Measurements from ENCODE around the gene POP7. TPM values are rescaled to one million over a fixed set of nuclear protein-coding genes. Genes with fewer than 3 reads are reported as not detected.
"Not testable (repeated sequence)": the region's sequence is repeated elsewhere in the genome, so short reads cannot be mapped to it uniquely, and the experiment has no call there.

POP7 gene
- total and polyA plus RNA-seq, 2 donors, result 18.6 to 39.1 TPM

DNA sequence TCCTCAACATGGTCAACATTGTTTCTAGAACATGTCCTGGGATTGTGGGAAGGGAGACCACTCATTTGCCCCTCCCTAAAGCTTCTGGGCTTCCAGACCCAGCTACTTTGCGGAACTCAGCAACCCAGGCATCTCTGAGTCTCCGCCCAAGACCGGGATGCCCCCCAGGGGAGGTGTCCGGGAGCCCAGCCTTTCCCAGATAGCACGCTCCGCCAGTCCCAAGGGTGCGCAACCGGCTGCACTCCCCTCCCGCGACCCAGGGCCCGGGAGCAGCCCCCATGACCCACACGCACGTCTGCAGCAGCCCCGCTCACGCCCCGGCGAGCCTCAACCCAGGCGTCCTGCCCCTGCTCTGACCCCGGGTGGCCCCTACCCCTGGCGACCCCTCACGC is 14.4 kb downstream of the POP7 start, which contains the start of gene EPO:
TSS of gene EPO (plus strand) at position 190 of the 392 bp plus-strand sequence. CDS start 513 bp downstream, outside the sequence.
- Histone ChIP-seq H3K4me3 (ENCODE audit: low read depth, low read length) (peak within 1 kb of the TSS; percentile 25), H3K27ac (ENCODE audit: low read depth) (no peak within 1 kb of the TSS), H3K36me3 (ENCODE audit: insufficient read depth) (no peaks in the 10 kb centered on the region), H3K4me1 (ENCODE audit: insufficient read depth) (no peaks in the 10 kb centered on the region)
- 2% methylated on average over 21 of the region's 21 CpGs for WGBS
- DNase-seq (ENCODE audit: extremely low spot score), result no peak

DNA sequence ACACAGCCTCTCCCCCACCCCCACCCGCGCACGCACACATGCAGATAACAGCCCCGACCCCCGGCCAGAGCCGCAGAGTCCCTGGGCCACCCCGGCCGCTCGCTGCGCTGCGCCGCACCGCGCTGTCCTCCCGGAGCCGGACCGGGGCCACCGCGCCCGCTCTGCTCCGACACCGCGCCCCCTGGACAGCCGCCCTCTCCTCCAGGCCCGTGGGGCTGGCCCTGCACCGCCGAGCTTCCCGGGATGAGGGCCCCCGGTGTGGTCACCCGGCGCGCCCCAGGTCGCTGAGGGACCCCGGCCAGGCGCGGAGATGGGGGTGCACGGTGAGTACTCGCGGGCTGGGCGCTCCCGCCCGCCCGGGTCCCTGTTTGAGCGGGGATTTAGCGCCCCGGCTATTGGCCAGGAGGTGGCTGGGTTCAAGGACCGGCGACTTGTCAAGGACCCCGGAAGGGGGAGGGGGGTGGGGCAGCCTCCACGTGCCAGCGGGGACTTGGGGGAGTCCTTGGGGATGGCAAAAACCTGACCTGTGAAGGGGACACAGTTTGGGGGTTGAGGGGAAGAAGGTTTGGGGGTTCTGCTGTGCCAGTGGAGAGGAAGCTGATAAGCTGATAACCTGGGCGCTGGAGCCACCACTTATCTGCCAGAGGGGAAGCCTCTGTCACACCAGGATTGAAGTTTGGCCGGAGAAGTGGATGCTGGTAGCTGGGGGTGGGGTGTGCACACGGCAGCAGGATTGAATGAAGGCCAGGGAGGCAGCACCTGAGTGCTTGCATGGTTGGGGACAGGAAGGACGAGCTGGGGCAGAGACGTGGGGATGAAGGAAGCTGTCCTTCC is 15.0 kb downstream of the POP7 start:
- Histone ChIP-seq H3K27ac (ENCODE audit: low read depth) (no peak overlapping the region), H3K36me3 (ENCODE audit: insufficient read depth) (no peaks in the 10 kb centered on the region), H3K4me3 (ENCODE audit: low read depth, low read length) (peak overlapping the region; percentile 25), H3K4me1 (ENCODE audit: insufficient read depth) (no peaks in the 10 kb centered on the region)
- DNase-seq (ENCODE audit: extremely low spot score), result no peak
- WGBS, result 3% methylated on average over 56 of the region's 56 CpGs

DNA sequence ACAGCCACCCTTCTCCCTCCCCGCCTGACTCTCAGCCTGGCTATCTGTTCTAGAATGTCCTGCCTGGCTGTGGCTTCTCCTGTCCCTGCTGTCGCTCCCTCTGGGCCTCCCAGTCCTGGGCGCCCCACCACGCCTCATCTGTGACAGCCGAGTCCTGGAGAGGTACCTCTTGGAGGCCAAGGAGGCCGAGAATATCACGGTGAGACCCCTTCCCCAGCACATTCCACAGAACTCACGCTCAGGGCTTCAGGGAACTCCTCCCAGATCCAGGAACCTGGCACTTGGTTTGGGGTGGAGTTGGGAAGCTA is 15.5 kb downstream of the POP7 start:
- Histone ChIP-seq H3K4me3 (ENCODE audit: low read depth, low read length) (no peak overlapping the region), H3K27ac (ENCODE audit: low read depth) (no peak overlapping the region), H3K36me3 (ENCODE audit: insufficient read depth) (no peaks in the 10 kb centered on the region), H3K4me1 (ENCODE audit: insufficient read depth) (no peaks in the 10 kb centered on the region)
- 78% methylated on average over 8 of the region's 8 CpGs for WGBS
- no peak for DNase-seq (ENCODE audit: extremely low spot score)

DNA sequence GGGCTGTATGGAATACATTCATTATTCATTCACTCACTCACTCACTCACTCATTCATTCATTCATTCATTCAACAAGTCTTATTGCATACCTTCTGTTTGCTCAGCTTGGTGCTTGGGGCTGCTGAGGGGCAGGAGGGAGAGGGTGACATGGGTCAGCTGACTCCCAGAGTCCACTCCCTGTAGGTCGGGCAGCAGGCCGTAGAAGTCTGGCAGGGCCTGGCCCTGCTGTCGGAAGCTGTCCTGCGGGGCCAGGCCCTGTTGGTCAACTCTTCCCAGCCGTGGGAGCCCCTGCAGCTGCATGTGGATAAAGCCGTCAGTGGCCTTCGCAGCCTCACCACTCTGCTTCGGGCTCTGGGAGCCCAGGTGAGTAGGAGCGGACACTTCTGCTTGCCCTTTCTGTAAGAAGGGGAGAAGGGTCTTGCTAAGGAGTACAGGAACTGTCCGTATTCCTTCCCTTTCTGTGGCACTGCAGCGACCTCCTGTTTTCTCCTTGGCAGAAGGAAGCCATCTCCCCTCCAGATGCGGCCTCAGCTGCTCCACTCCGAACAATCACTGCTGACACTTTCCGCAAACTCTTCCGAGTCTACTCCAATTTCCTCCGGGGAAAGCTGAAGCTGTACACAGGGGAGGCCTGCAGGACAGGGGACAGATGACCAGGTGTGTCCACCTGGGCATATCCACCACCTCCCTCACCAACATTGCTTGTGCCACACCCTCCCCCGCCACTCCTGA is 16.7 kb downstream of the POP7 start:
- H3K36me3 ChIP-seq (ENCODE audit: insufficient read depth), result no peaks in the 10 kb centered on the region
- H3K4me3 ChIP-seq (ENCODE audit: low read depth, low read length), result no peak overlapping the region
- DNase-seq (ENCODE audit: extremely low spot score), result no peak
- H3K4me1 ChIP-seq (ENCODE audit: insufficient read depth), result peaks cover 1% of the 10 kb centered on the region
- WGBS, result 81% methylated on average over 17 of the region's 17 CpGs
- H3K27ac ChIP-seq (ENCODE audit: low read depth), result no peak overlapping the region

DNA sequence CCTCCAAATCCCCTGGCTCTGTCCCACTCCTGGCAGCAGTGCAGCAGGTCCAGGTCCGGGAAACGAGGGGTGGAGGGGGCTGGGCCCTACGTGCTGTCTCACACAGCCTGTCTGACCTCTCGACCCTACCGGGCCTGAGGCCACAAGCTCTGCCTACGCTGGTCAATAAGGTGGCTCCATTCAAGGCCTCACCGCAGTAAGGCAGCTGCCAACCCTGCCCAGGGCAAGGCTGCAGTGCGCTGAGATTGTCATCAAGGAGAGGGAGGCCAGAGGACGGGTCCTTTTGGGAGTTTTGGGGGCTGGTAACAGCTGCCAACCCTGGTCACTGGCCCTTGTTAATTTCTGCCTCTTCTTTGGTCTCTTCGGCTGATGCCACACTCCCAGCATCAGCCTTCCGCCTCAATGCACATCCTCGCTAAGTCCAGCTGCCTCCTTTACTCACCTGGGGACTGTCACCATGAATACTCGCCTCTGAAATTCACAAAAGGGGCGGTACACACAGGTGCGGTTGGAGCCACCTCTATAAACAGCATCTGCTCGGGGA is 17.9 kb downstream of the POP7 start:
- peaks cover 2% of the 10 kb centered on the region for H3K4me1 ChIP-seq (ENCODE audit: insufficient read depth)
- no peaks in the 10 kb centered on the region for H3K36me3 ChIP-seq (ENCODE audit: insufficient read depth)
- 80% methylated on average over 16 of the region's 16 CpGs for WGBS
- no peak overlapping the region for H3K27ac ChIP-seq (ENCODE audit: low read depth)
- no peak for DNase-seq (ENCODE audit: extremely low spot score)
- no peak overlapping the region for H3K4me3 ChIP-seq (ENCODE audit: low read depth, low read length)

DNA sequence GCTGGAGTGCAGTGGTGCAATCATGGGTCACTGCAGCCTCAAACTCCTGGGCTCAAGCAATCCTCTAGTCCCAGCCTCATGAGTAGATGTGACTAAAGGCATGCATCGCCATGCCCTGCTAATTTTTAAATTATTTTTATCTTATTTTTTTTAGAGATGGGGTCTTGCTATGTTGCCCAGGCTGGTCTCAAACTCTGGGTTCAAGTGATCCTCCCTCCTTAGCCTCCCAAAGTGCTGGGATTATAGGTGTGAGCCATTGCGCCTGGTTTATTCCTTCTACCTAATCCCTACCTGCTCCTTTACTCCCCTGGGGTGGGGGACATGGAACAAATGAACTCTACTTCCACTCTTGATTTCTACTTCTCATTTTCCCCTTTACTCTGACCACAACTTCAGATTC is 18.4 kb downstream of the POP7 start:
- not testable (repeated sequence) for H3K4me3 ChIP-seq (ENCODE audit: low read depth, low read length); H3K27ac ChIP-seq (ENCODE audit: low read depth); H3K4me1 ChIP-seq (ENCODE audit: insufficient read depth); DNase-seq (ENCODE audit: extremely low spot score); H3K36me3 ChIP-seq (ENCODE audit: insufficient read depth)
- 97% methylated on average over 2 of the region's 2 CpGs for WGBS

DNA sequence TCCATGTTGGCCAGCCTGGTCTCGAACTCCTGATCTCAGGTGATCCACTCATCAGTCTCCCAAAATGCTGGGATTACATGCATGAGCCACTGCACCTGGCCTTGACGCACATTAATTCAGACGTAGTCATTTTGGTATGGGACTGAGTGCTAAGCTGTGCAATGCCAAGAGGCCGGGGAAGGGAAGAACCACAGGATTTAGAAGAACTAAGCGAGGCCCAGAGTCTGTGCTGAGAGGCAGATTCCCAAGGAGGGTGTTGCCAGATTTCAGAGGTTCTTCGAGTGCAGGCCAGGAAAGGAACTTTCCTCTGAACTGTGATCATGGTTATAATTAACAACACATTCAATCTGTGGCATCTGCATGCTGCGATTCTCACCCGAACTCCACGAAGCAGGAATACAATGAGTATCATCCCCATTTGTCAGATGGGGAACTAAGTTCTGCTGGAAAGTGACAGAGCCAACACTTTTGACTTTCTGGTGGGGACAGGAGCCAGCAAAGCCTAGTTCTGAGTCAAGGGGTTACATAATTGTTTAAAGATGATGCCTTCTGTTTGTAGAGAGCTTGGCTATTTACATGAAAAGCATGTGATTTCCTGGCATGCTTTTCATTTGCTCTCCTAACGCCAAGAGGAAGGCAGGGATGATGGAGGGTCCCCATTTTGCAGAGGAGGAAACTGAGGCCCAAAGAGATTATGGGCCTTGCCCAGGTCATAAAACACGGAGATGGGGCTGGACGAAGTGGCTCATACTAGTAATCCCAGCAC is 21.3 kb downstream of the POP7 start:
- H3K4me1 ChIP-seq (ENCODE audit: insufficient read depth), result peaks cover 2% of the 10 kb centered on the region
- no peaks in the 10 kb centered on the region for H3K36me3 ChIP-seq (ENCODE audit: insufficient read depth)
- no peak for DNase-seq (ENCODE audit: extremely low spot score)
- H3K4me3 ChIP-seq (ENCODE audit: low read depth, low read length), result no peak overlapping the region
- 36% methylated on average over 12 of the region's 12 CpGs for whole genome bisulfite sequencing
- no peak overlapping the region for H3K27ac ChIP-seq (ENCODE audit: low read depth)

DNA sequence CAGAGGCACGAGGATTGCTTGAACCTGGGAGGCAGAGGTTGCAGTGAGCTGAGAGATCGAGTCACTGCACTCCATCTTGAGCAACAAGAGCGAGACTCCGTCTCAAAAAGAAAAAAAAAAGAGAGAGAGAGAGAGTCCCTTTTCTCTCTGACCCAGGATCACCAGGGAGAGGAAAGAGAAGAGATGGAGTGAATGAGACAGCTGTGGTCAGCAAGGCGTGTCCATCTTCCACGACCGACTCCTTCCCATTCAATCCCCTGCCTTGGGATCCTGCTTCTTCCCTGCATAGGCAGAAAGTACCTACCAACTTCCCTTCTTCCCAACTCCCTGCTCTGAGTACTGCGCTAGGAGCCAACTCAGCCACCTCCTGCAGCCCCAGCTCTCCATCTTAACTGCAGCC is 22.3 kb downstream of the POP7 start:
- Histone ChIP-seq H3K27ac (ENCODE audit: low read depth) (no peak overlapping the region), H3K36me3 (ENCODE audit: insufficient read depth) (no peaks in the 10 kb centered on the region)

DNA sequence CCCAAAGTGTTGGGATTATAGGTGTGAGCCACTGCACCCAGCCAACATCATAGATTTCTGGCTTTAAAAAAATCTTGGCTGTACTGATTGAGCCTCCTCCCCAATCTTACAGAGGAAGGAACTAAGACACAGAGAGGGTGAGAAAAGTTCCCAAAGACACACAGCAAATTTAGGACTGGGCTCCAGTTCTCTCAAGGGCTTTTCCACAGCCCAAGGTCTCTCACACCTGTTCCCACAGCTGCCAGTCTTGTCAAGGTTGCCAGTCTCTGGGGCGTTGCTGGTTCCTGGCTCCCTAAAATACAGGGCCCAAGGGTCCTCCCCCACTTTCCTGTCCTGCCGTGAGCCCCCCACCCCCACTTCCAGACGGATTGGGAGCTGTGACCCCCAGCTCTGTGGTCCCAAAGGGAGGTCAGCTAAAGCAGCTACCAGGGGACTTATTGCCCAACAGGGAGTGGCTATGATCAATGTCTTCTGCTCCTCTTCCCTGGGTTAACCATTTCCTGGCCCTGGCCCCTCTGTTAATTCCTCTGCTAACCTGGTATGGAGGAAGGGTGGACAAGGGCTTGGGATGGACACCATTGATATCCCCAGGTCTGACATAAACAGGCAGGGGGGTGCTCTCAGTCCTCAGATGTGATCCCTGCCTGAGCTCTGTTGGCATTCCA is 24.3 kb downstream of the POP7 start:
- Histone ChIP-seq H3K4me1 (ENCODE audit: insufficient read depth) (peaks cover 2% of the 10 kb centered on the region), H3K4me3 (ENCODE audit: low read depth, low read length) (no peak overlapping the region), H3K27ac (ENCODE audit: low read depth) (no peak overlapping the region), H3K36me3 (ENCODE audit: insufficient read depth) (no peaks in the 10 kb centered on the region)
- 29% methylated on average over 3 of the region's 3 CpGs for WGBS
- no peak for DNase-seq (ENCODE audit: extremely low spot score)

More for the DNA sequence above, 22.3 kb downstream of the POP7 start:
- peaks cover 2% of the 10 kb centered on the region for H3K4me1 ChIP-seq (ENCODE audit: insufficient read depth)
- DNase-seq (ENCODE audit: extremely low spot score), result no peak
- WGBS, result 74% methylated on average over 8 of the region's 8 CpGs
- H3K4me3 ChIP-seq (ENCODE audit: low read depth, low read length), result no peak overlapping the region

DNA sequence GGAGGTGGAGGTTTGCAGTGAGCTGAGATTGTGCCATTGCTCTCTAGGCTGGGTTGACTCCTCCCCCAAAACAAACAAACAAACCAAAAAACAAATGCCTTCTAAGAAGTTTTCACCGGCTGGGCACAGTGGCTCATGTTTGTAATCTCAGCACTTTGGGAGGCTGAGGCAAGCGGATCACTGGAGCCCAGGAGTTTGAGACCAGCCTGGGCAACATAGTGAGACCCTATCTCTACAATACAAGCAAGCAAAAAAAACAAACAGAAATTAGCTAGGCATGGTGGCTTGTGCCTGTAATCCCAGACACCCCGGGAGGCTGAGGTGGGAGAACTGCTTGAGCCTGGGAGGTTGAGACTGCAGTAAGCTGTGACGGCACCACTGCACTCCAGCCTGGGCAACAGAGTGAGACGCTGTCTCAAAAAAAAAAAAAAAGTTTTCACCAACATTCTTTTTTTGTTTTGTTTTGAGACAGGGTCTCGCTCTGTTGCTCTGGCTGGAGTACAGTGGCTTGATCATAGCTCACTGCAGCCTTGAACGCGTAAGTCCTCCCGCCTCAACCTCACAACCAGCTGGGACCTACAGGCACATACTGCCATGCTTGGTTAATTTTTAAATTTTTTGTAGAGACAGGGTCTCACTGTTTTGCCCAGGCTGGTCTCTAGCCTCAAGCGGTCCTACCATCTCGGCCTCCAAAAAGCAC is 26.2 kb downstream of the POP7 start:
- H3K27ac ChIP-seq (ENCODE audit: low read depth), result no peak overlapping the region
- H3K4me3 ChIP-seq (ENCODE audit: low read depth, low read length), result no peak overlapping the region
- no peak for DNase-seq (ENCODE audit: extremely low spot score)
- H3K4me1 ChIP-seq (ENCODE audit: insufficient read depth), result peaks cover 2% of the 10 kb centered on the region
- H3K36me3 ChIP-seq (ENCODE audit: insufficient read depth), result no peaks in the 10 kb centered on the region
- WGBS, result 81% methylated on average over 11 of the region's 11 CpGs

DNA sequence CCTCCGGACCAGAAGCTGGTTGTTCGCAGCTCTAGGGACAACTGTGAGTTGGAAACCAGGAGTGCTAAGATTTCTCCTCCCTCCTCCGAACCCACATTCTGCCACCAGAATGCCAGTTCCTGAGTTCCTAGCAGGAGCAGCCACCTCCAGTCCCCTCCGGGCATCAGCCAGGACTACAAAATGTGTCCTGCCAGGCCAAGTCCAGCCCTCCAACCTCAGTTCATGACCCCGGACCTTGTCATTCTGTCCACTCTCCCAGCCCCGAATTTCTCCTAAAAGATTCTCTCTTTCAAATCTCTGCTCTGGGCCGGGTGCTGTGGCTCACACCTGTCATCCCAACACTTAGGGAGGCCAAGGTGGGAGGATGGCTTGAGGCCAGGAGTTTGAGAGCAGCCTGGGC is 29.8 kb downstream of the POP7 start:
- H3K4me1 ChIP-seq (ENCODE audit: insufficient read depth), result no peaks in the 10 kb centered on the region
- H3K27ac ChIP-seq (ENCODE audit: low read depth), result no peak overlapping the region
- DNase-seq (ENCODE audit: extremely low spot score), result no peak
- 82% methylated on average over 7 of the region's 7 CpGs for WGBS
- H3K36me3 ChIP-seq (ENCODE audit: insufficient read depth), result no peaks in the 10 kb centered on the region
- H3K4me3 ChIP-seq (ENCODE audit: low read depth, low read length), result no peak overlapping the region

DNA sequence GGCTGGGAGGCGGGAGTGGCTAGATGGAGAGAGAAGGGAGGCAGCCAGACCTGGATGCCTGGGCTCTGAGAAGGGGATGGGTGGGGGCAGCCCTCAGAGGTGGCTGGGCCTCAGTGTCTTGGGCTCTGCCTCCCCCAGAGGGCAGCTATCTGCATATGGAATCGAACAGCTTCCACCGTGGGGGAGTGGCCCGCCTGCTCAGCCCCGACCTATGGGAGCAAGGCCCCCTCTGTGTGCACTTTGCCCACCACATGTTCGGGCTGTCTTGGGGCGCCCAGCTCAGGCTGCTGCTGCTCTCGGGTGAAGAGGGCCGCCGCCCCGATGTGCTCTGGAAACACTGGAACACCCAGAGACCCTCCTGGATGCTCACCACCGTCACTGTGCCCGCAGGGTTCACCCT is 30.8 kb downstream of the POP7 start:
- WGBS, result 71% methylated on average over 13 of the region's 13 CpGs
- H3K36me3 ChIP-seq (ENCODE audit: insufficient read depth), result no peaks in the 10 kb centered on the region
- DNase-seq (ENCODE audit: extremely low spot score), result no peak
- H3K4me1 ChIP-seq (ENCODE audit: insufficient read depth), result no peaks in the 10 kb centered on the region
- H3K27ac ChIP-seq (ENCODE audit: low read depth), result no peak overlapping the region
- H3K4me3 ChIP-seq (ENCODE audit: low read depth, low read length), result no peak overlapping the region

DNA sequence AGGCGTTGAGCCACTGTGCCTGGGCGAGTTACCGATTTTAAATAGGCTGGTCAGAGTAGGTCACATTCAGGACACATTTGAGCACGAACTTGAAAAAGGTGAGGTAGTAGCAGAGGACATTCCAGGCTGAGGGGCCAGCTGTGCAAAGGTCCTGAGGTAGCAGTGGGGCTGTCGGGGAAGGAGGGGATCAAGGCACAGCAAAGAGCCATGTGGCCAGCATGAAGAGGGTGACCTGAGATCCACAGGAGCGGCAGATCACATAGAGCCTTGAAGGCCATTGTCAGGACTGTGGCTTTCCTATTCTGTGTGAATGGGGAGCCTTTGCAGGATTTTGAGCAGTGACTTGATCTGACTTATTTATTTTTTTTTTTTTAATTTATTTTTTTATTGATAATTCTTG is 34.0 kb downstream of the POP7 start:
- H3K27ac ChIP-seq (ENCODE audit: low read depth), result no peak overlapping the region
- 93% methylated on average over 6 of the region's 6 CpGs for WGBS
- no peaks in the 10 kb centered on the region for H3K36me3 ChIP-seq (ENCODE audit: insufficient read depth)
- H3K4me1 ChIP-seq (ENCODE audit: insufficient read depth), result no peaks in the 10 kb centered on the region
- DNase-seq (ENCODE audit: extremely low spot score), result no peak
- no peak overlapping the region for H3K4me3 ChIP-seq (ENCODE audit: low read depth, low read length)
